Thymus (tissue), 11 donors: Measurements from ENCODE around the gene ERC2. TPM values are rescaled to one million over a fixed set of nuclear protein-coding genes. Genes with fewer than 3 reads are reported as not detected.

ENCODE experiments used
- DNase-seq, 9 donors: peaks; one replicate each; pipeline ENCODE4 v3.0.0-alpha.2; 2013; ENCODE audit warnings: low spot score in 9 of 9, low read depth in 6 of 9, missing footprints in 1 of 9
- H3K27ac ChIP-seq, 2 donors: one replicate each; pipeline ENCODE4 v1.5.1; 2013; ENCODE audit warnings: control low read depth in 1 of 2, low read depth in 1 of 2, low read length in 1 of 2, mild to moderate bottlenecking in 1 of 2, moderate library complexity in 1 of 2
- H3K27me3 ChIP-seq, 2 donors: one replicate each; pipeline ENCODE4 v1.5.1; 2013; ENCODE audit warnings: low read length in 1 of 2; ENCODE audit not compliant: control insufficient read depth in 2 of 2, insufficient read depth in 1 of 2
- H3K36me3 ChIP-seq, 2 donors: one replicate each; pipeline ENCODE4 v1.5.1; 2013; ENCODE audit warnings: low read length in 1 of 2, mild to moderate bottlenecking in 1 of 2, moderate library complexity in 1 of 2; ENCODE audit not compliant: control insufficient read depth in 2 of 2, insufficient read depth in 2 of 2
- H3K4me1 ChIP-seq, 2 donors: one replicate each; pipeline ENCODE4 v1.5.1; 2013; ENCODE audit warnings: low read length in 2 of 2; ENCODE audit not compliant: control insufficient read depth in 2 of 2, insufficient read depth in 2 of 2
- H3K4me3 ChIP-seq, 2 donors: one replicate each; pipeline ENCODE4 v1.5.1; 2013; ENCODE audit warnings: low read length in 2 of 2, control low read depth in 1 of 2, mild to moderate bottlenecking in 1 of 2
- H3K9me3 ChIP-seq, 2 donors: one replicate each; pipeline ENCODE4 v1.5.1; 2013; ENCODE audit warnings: low read length in 1 of 2, mild to moderate bottlenecking in 1 of 2; ENCODE audit not compliant: control insufficient read depth in 2 of 2, insufficient read depth in 1 of 2
- WGBS: extraction: QIAGEN DNeasy Blood & Tissue Kit; methylation state at CpG from one replicate; pipeline ENCODE4 v1.1.7; 2013; 5-methylcytosine and 5-hydroxymethylcytosine counted together
- polyA plus RNA-seq: library from polyadenylated mRNA; stranded (reverse); fragments of 200-250 nt; gene quantifications from one replicate; pipeline ENCODE4 v1.2.3, GENCODE V29; 2013
- total RNA-seq: library from RNA; stranded (reverse); fragments of 120-200 nt; gene quantifications from one replicate; pipeline ENCODE4 v1.2.4, GENCODE V29; 2013
- donor health status: healthy.

Gene ERC2
- total and polyA plus RNA-seq, 2 donors, result 0.28 to 0.50 TPM

- H3K4me3 ChIP-seq, result no peak overlapping the region
- no peak for DNase-seq
- WGBS, result 93% methylated on average over 6 of the region's 6 CpGs
- no peaks in the 10 kb centered on the region for H3K27me3 ChIP-seq
- no peaks in the 10 kb centered on the region for H3K36me3 ChIP-seq
- H3K4me1 ChIP-seq, result peaks cover 38 to 50% of the 10 kb centered on the region in 2 donors
- H3K9me3 ChIP-seq, result no peaks in the 10 kb centered on the region
- no peak overlapping the region for H3K27ac ChIP-seq
Measured at GRCh38 chr3:55518451-55518850, 949.8 kb downstream of the ERC2 start.

GRCh38 chr3:55516392-55517030 is 951.8 kb downstream of the ERC2 start:
- H3K4me1 ChIP-seq, result peaks cover 25 to 34% of the 10 kb centered on the region in 2 donors
- H3K27ac ChIP-seq, result no peak overlapping the region
- H3K36me3 ChIP-seq, result no peaks in the 10 kb centered on the region
- H3K4me3 ChIP-seq, result no peak overlapping the region
- DNase-seq, result no peak
- no peaks in the 10 kb centered on the region for H3K9me3 ChIP-seq
- WGBS, result 88% methylated on average over 10 of the region's 10 CpGs
- no peaks in the 10 kb centered on the region for H3K27me3 ChIP-seq

- no peaks in the 10 kb centered on the region for H3K9me3 ChIP-seq
- H3K4me3 ChIP-seq, result no peak overlapping the region
- no peak for DNase-seq
- H3K27me3 ChIP-seq, result no peaks in the 10 kb centered on the region
- H3K4me1 ChIP-seq, result peaks cover 17 to 26% of the 10 kb centered on the region in 2 donors
- no peaks in the 10 kb centered on the region for H3K36me3 ChIP-seq
- no peak overlapping the region for H3K27ac ChIP-seq
- 71% methylated on average over 14 of the region's 14 CpGs for WGBS
Measured at GRCh38 chr3:55515550-55516246, 952.6 kb downstream of the ERC2 start.

GRCh38 chr3:55514962-55515361 is 953.3 kb downstream of the ERC2 start:
- no peak for DNase-seq
- Histone ChIP-seq H3K9me3 (no peaks in the 10 kb centered on the region), H3K27ac (no peak overlapping the region), H3K4me1 (peaks cover 11 to 20% of the 10 kb centered on the region in 2 donors), H3K36me3 (no peaks in the 10 kb centered on the region), H3K4me3 (no peak overlapping the region), H3K27me3 (no peaks in the 10 kb centered on the region)
- 79% methylated on average over 3 of the region's 3 CpGs for WGBS

GRCh38 chr3:55512571-55513343 is 955.5 kb downstream of the ERC2 start:
- DNase-seq, result no peak
- Histone ChIP-seq H3K4me1 (peaks cover 0 to 8% of the 10 kb centered on the region in 2 donors), H3K36me3 (no peaks in the 10 kb centered on the region), H3K27ac (no peak overlapping the region), H3K27me3 (no peaks in the 10 kb centered on the region), H3K4me3 (no peak overlapping the region), H3K9me3 (no peaks in the 10 kb centered on the region)
- WGBS, result 69% methylated on average over 11 of the region's 11 CpGs

GRCh38 chr3:55511895-55512570 is 956.2 kb downstream of the ERC2 start:
- no peaks in the 10 kb centered on the region for H3K27me3 ChIP-seq
- WGBS, result 91% methylated on average over 7 of the region's 7 CpGs
- H3K27ac ChIP-seq, result peak overlapping the region in 1 of 2 donors; percentile 18
- peaks cover 0 to 8% of the 10 kb centered on the region in 2 donors for H3K4me1 ChIP-seq
- no peak for DNase-seq
- H3K9me3 ChIP-seq, result no peaks in the 10 kb centered on the region
- H3K4me3 ChIP-seq, result no peak overlapping the region
- no peaks in the 10 kb centered on the region for H3K36me3 ChIP-seq

GRCh38 chr3:55508335-55508734 is 959.9 kb downstream of the ERC2 start:
- 96% methylated on average over 8 of the region's 8 CpGs for WGBS
- Histone ChIP-seq H3K9me3 (no peaks in the 10 kb centered on the region), H3K36me3 (no peaks in the 10 kb centered on the region), H3K4me3 (no peak overlapping the region), H3K4me1 (peaks cover 0 to 2% of the 10 kb centered on the region in 2 donors), H3K27ac (no peak overlapping the region), H3K27me3 (no peaks in the 10 kb centered on the region)
- no peak for DNase-seq

- H3K9me3 ChIP-seq, result no peaks in the 10 kb centered on the region
- H3K4me1 ChIP-seq, result peaks cover 0 to under 1% of the 10 kb centered on the region in 2 donors
- 96% methylated on average over 1 of the region's 1 CpG for WGBS
- H3K36me3 ChIP-seq, result no peaks in the 10 kb centered on the region
- H3K27me3 ChIP-seq, result no peaks in the 10 kb centered on the region
- no peak overlapping the region for H3K27ac ChIP-seq
- no peak for DNase-seq
- H3K4me3 ChIP-seq, result no peak overlapping the region
Measured at GRCh38 chr3:55507808-55508207, 960.5 kb downstream of the ERC2 start.
